Hematopoietic multipotent progenitor cell treated with erythropoietin and hydrocortisone succinate and interleukin-3 and kit ligand, for 17 days (in vitro differentiated cells): ENCODE results near the gene TMEM106C.

Source experiments
- DNase-seq: peaks from one replicate; pipeline ENCODE4 v3.0.0-alpha.2; 2015; ENCODE audit warnings: low spot score

TMEM106C gene

DNA sequence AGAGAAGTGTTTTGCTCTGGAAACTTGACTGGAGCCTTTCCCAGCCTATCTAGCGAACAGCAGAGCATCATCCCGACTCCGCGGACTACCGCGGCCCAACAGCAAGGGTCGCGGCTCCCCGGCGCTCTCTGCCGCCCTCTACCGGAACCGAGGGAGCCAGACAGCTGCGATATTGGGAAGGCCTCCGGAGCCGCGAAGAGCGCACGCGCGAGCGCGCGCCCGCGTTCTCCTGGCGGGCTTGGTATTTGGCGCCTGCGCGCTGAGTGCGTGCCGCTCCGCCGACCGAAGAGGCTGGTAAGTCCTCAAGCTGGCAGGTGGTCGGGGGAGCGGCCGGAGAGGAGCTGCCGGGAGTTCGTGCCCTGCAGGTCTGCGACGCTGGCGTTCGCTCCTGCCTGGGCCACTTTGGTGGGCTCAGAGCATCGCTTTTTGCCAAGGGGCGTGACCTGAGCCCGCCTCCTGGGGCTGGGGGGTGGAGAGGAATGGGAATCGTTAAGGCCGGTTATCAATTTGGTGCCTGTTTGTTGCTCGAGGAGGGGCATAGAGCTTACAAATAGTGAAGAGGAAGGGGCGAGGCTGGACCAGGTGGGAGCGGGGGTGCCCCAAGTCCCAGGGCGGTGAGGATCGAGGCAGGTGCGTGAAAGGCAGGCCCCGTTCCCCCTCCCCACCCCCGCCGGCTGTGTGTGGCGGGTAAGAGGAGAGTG, at the start of gene TMEM106C:
TMEM106C (plus strand) TSS at position 257 of the 701 bp plus-strand sequence. CDS start 641 bp downstream, outside the sequence.
- DNase-seq, result peak; percentile 89

DNA sequence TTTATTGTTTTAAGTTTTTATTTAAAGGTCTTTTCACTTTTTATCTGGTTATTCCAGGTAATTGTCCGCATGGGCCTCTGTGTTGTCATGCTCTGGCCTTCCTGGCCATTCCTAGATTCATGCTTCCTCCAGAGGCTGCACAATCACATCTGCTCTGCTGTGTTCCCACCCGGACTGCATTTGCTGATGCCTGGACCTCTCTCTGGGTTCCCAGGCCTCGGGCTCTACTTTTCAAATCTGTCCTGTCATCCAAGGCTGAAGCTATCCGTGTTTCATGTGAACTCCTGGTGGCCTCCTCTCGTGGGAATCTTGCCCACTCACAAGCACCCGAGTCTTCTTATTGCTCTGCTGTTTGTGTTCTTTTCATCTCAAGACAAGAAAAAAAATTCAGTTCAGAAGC, 42.5 kb upstream of the TMEM106C start:
- DNase-seq, result no peak

- no peak for DNase-seq
These were observed 41.5 kb upstream of the TMEM106C start for GRCh38 chr12:47921907-47922306.

GRCh38 chr12:47927346-47927745, 36.0 kb upstream of the TMEM106C start:
- DNase-seq, result no peak

- no peak for DNase-seq
These were observed 32.8 kb upstream of the TMEM106C start for GRCh38 chr12:47930634-47931033.

DNA sequence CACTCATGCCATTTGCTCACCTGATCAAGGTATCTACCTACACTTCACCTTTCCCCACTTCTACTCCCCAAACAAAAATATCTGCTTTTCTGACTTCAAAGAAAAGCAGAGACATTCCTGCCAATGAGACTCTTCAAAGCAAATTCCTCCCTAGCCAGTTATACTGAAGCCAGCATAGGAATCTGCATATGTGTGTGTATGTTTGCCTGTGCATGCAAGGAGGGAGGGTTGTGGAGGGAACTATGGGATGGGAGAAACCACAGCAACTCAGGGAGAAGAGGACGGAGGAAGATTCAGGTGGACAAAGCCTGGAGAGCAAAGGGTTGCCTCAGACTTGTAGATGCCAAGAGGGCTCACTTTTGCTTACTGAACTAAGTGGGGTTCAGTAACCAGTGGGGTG, 32.2 kb upstream of the TMEM106C start:
- no peak for DNase-seq

DNA sequence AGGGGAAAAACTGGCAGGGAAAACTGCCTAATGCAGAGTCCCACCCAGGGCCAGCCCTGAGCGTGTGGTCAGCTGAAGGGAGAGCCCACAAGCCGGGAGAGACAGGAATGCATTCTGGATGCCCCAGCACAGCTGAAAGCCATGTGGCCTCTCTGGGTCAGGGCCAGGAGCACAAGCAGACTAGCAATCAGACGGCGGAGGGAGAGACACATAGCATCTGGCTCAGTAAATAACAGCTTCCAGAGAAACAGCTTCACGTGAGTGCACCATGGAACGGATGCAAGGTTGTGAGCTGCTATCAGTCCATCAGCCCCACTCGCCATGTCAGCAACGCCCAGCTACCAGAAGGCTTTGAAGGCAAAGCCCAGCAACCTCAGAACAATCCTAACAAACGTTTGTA, 28.2 kb upstream of the TMEM106C start:
- DNase-seq, result no peak

DNA sequence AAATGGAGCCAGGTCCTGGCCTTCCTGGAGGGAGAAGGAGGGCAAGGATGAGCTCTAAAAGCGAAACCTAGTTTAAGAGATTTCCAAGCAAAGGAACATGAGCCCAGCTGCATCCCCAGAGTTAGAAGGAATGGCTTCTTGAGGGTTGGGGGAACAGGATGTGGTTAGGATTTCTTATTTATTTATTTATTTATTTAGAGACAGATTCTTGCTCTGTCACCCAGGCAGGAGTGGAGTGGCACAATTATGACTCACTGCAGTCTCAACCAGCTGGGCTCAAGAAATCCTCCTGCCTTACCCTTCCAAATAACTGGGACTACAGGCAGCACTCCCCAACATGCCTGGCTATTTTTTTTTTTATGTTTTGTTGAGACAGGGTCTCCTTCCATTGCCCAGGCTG, 25.3 kb upstream of the TMEM106C start:
- DNase-seq, result no peak

- no peak for DNase-seq
These were observed 24.8 kb upstream of the TMEM106C start for GRCh38 chr12:47938594-47938993.

DNA sequence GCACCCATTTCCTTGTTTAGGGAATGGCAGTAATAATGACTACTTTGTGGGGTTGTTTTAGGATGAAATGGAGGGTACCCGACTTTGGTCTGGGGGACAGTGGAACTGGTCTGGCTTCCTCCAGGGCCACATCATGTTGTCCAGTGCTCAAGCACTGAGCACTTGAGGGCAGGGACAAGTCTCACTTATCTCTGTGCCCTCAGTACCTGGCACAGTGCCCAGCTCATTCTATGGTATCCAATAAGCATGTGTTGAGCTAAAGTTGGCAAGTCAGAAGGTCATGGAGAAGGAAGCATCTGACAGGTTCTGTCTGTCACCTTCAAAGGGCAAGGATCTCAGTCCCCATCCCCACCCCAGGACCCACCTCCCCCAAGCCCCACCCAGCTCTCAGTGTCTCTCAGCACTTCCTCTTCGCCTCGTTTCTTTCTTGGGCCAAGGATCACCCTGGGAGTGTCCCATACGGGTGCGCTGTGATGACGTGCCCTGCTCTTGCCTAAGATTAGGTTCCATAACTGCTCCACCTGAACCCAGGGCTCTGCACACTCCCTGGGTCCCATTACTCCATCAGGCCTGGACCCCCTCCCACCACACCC, 24.3 kb upstream of the TMEM106C start:
- peak; percentile 67 for DNase-seq

- DNase-seq, result no peak
These were observed 22.5 kb upstream of the TMEM106C start for GRCh38 chr12:47940773-47941474.

- no peak for DNase-seq
These were observed 22.0 kb upstream of the TMEM106C start for GRCh38 chr12:47941475-47941780.

DNA sequence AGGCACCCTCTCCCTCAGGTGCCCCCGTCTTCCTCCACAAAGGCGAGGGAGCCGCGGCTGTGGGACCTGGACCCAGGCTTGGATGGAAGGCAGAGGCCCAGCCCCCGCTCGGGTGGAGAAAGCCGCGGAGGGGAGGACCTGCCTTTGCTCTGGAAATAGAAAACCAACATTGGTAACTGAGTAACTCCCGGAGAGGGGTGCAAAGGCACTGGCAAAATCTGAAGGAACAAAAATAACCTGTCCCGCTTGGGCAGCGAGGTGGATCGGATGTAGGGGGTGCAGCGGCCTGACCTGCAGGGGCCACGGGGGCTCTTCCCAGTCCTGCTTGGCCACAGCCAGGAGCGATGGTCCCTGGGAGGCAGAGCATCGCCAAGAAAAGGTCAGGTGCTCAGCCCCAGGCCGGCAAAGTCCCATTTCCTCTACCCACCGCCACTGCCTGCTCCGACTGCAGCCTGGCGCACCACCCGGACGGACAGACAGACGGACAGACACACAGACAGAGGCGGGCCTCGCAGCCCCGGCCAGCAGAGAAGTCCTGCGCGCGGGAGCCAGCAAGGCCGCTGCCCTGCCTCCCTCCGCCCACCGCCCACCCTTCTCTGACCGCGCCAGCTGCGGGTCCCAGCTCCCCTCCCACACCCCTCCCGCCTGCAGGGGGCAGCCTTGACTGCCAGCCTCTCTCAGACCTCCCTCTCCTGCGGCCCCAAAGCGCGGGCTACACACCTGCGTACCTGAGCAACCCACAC, 21.4 kb upstream of the TMEM106C start:
- no peak for DNase-seq

DNA sequence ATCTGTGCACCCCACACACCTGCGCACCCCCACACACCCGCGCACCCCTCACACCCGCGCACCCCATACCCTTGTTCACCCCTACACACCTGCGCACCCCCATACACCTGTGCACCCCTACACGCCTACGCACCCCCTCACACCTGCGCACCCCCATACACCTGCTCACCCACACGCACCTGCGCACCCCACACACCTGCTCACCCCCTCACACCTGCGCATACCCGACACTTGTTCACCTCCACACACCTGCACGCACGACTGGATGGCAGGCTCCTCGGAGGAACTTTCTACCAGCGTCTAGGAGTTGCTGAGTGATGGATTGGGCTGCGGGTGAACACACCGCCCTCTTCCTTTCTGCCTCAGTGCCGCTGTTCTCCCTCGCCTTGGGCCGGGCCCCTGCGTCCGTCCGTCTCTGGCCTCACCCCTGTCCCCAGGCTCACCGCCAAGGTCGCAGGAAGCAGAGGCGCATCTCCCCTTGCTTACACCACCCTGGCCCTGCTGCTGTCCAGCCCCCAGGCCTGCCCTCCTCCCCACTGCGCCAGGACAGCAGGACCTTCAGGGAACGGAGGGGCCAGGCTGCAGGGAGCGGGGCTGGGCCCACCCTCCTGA, 20.7 kb upstream of the TMEM106C start:
- no peak for DNase-seq

GRCh38 chr12:47943623-47944340, 19.6 kb upstream of the TMEM106C start:
- no peak for DNase-seq

DNA sequence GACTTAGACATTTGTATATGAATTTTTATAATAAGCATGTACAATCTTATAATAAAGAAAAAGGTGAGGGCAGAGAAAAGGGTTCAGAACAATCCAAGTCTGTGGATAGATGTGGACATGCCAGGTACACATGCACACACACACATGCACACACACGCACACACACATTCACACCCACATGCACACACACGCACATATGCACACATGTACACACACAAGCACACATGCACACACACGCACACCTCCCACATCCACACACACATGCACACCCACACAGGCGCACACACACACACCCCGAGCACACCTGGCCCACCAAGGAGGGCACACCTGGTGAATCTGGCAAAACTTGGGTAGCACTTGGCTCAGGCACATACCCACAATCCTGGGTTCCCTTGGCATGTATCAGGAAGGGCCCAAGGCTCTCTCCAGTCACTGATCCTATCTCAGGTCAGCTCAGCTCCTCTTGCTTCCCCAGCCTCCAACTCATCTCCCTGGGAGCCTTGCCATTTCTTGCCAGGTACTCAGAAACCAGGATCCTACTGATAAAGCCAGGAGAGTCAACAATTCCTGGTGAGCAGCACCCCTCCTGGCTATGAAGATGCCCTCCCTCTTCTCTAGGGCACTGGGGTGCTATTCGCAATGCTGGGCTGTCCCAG, 18.6 kb upstream of the TMEM106C start:
- no peak for DNase-seq

- no peak for DNase-seq
These were observed 18.1 kb upstream of the TMEM106C start for GRCh38 chr12:47945341-47945728.

- no peak for DNase-seq
These were observed 16.7 kb upstream of the TMEM106C start for GRCh38 chr12:47946413-47947323.

GRCh38 chr12:47947341-47947740, 16.1 kb upstream of the TMEM106C start:
- no peak for DNase-seq
